ENCODE measurements around the gene CDH16. TPM values are rescaled to one million over a fixed set of nuclear protein-coding genes. Genes with fewer than 3 reads are reported as not detected.
A peak's percentile ranks its signal among the peaks of the same experiment; 100 is the strongest.

Gene CDH16
- total and polyA plus RNA-seq, 2 of the 13 experiments (the other 11 are each of a cell fraction or from before 2014, with no cell fraction given): 2.7 to 3.9 TPM

GRCh38 chr16:66899310-66899944 is 19.3 kb downstream of the CDH16 start (continued):
- TF ChIP-seq RBAK (CRISPR knock-in tag; IDR thresholded peaks at IDR 0.05): no peak
- peak; percentile 15; the same call in 1 of the 2 replicates for TF ChIP-seq RXRB (CRISPR knock-in tag; IDR thresholded peaks at IDR 0.05; ENCODE audit: borderline replicate concordance)
- no peak for TF ChIP-seq CSRNP1 (CRISPR knock-in tag; IDR thresholded peaks at IDR 0.05)
- TF ChIP-seq, protein P1, sequence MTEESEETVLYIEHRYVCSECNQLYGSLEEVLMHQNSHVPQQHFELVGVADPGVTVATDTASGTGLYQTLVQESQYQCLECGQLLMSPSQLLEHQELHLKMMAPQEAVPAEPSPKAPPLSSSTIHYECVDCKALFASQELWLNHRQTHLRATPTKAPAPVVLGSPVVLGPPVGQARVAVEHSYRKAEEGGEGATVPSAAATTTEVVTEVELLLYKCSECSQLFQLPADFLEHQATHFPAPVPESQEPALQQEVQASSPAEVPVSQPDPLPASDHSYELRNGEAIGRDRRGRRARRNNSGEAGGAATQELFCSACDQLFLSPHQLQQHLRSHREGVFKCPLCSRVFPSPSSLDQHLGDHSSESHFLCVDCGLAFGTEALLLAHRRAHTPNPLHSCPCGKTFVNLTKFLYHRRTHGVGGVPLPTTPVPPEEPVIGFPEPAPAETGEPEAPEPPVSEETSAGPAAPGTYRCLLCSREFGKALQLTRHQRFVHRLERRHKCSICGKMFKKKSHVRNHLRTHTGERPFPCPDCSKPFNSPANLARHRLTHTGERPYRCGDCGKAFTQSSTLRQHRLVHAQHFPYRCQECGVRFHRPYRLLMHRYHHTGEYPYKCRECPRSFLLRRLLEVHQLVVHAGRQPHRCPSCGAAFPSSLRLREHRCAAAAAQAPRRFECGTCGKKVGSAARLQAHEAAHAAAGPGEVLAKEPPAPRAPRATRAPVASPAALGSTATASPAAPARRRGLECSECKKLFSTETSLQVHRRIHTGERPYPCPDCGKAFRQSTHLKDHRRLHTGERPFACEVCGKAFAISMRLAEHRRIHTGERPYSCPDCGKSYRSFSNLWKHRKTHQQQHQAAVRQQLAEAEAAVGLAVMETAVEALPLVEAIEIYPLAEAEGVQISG (CRISPR knock-in tag; IDR thresholded peaks at IDR 0.05): no peak
- no peak for TF ChIP-seq SP2 (CRISPR knock-in tag; IDR thresholded peaks at IDR 0.05)
- TF ChIP-seq ZNF326 (CRISPR knock-in tag; IDR thresholded peaks at IDR 0.05; ENCODE audit: borderline replicate concordance): no peak
- TF ChIP-seq CTCF (CRISPR knock-in tag; IDR thresholded peaks at IDR 0.05): 0 out of 2 replicates have a peak, but pooled peaks have one; percentile 19
- no peak for TF ChIP-seq CHD2 (IDR thresholded peaks at IDR 0.05; ENCODE audit: low read depth, low read length)
- no peak for TF ChIP-seq ATAD3A (CRISPR knock-in tag; IDR thresholded peaks at IDR 0.05)
- TF ChIP-seq ZBTB39 (CRISPR knock-in tag; IDR thresholded peaks at IDR 0.05): no peak
- no peak for TF ChIP-seq SRSF4 (IDR thresholded peaks at IDR 0.05; ENCODE audit: low read depth, low read length, poor library complexity, severe bottlenecking)
- TF ChIP-seq, protein P2, sequence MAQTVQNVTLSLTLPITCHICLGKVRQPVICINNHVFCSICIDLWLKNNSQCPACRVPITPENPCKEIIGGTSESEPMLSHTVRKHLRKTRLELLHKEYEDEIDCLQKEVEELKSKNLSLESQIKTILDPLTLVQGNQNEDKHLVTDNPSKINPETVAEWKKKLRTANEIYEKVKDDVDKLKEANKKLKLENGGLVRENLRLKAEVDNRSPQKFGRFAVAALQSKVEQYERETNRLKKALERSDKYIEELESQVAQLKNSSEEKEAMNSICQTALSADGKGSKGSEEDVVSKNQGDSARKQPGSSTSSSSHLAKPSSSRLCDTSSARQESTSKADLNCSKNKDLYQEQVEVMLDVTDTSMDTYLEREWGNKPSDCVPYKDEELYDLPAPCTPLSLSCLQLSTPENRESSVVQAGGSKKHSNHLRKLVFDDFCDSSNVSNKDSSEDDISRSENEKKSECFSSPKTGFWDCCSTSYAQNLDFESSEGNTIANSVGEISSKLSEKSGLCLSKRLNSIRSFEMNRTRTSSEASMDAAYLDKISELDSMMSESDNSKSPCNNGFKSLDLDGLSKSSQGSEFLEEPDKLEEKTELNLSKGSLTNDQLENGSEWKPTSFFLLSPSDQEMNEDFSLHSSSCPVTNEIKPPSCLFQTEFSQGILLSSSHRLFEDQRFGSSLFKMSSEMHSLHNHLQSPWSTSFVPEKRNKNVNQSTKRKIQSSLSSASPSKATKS (CRISPR knock-in tag; IDR thresholded peaks at IDR 0.05): 0 out of 2 replicates have a peak, but pooled peaks have one; percentile 64
- no peak for TF ChIP-seq JUND (CRISPR knock-in tag; IDR thresholded peaks at IDR 0.05)

Measured in HepG2 (cell line).